H4 (cell line): Measurements from ENCODE around the gene CD46. TPM values are rescaled to one million over a fixed set of nuclear protein-coding genes. Genes with fewer than 3 reads are reported as not detected.
"Not testable (repeated sequence)": the region's sequence is repeated elsewhere in the genome, so short reads cannot be mapped to it uniquely, and the experiment has no call there.

Experiments
- DNase-seq: peaks from one replicate; pipeline ENCODE4 v3.0.0-alpha.2; 2015; ENCODE audit warnings: low spot score
- total RNA-seq: library from RNA; depleted of rRNA; stranded (reverse); fragments of >200 nt; shearing (Covaris generic); gene quantifications from 2 replicates; pipeline ENCODE4 v1.2.3, GENCODE V29; 2014

Gene CD46
- total RNA-seq, 1 experiment from 2014 or later: 55.6 TPM

DNA sequence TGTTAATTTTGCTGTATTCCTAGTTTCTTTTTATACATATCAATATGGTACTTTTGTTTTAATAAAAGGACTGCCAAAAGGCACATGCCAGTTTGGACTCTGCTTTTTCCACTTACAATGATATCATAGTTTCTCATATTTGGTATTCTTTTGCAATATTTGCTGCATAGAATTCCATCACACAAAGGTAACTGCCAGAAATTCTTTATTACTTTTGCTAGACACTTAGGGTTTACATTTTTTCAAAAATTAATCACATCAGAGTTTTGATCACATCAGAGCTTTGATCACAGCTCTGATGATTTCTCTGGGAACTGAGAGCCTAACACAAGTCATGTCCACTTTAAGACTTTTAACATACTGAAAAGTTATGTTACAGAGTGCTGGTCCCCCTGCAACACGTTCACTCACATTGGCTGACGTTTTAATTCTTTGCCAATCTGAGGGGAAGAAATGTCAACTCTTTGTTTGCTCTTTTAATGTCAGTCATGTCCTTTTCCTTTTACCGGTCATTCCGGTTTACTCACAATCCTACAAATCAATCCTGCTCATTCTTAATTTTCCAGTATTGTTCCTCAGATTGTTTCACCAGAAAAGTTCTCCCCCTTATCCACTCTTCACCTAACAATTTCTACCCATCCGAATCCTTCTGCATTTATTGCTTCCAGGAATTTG, 1.1 kb upstream of the CD46 start:
- no peak for DNase-seq

- not testable (repeated sequence) for DNase-seq
Observed at GRCh38 chr1:207751463-207751789, 428 bp upstream of the CD46 start.

DNA sequence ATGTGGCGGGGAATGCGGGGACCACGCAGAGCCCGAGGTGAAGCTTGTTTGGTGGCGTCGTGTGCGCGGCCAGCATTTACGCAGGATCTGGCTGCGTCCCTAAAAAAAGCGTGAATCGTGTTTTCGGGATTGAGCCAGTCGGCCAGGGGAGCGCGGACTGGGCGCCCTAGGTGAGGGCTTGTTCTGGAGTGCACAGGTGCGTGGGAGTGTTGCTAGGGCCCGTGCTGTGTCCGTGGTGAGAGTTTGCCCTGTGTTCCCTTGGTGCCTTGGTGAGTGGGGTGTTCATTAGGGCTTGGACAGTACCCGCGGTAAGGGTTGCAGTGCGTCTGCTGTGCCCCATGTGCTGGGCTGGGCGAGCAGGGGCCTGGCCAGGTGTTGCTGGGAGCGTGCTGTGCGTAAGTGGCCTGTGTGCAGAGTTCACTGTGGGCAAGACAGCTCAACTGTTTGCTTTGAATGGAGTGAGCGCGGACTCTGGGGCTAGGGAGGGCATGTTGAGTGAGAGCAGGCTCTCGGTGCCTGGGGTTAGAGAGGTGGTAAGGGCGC, 673 bp downstream of the CD46 start:
- DNase-seq: peak; percentile 13

GRCh38 chr1:207753611-207754010, 1.8 kb downstream of the CD46 start:
- no peak for DNase-seq

- no peak for DNase-seq
Observed at GRCh38 chr1:207754011-207754410, 2.2 kb downstream of the CD46 start.

- DNase-seq: no peak
Observed at GRCh38 chr1:207754974-207755700, 3.3 kb downstream of the CD46 start.

DNA sequence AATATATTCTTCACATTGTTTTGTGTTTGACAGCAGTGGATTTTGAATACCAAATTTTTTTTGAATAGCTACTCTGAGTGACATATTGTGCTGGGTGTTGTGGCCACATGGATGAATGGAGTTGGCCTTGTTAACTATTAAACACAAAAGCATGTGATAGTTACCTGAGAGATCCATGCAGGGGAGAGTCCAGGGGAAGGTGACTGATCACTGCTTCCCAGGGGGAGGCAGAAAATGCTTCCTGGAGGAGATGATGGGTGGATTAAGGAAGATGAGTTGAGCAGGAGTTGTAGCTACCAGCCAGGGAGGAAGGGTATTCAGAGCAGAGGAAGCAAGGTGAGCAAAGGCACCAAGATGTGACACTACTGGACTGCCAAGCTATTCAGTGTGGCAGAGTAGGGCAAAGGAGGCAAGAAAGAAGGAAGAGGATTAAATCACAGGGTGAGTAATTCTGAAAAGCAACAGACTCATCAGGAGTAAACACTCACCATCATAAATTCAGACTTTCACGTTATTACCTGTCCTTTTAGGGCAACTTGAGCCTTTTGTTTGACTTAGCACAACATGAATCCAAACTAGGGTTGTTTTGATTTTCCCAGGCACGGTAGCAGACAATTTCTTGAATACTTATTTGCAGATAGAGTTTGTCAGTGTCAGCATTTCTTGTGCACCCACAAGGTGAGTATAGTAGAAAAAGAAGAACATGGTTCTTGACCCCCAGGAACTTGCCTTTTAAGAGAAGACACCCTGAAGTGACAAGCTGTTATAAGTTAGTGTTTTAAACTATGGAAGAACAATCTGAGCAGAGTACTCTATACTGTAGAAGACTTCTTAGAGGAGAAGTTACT, 4.2 kb downstream of the CD46 start:
- DNase-seq: no peak

GRCh38 chr1:207762622-207763021, 10.8 kb downstream of the CD46 start:
- no peak for DNase-seq

DNA sequence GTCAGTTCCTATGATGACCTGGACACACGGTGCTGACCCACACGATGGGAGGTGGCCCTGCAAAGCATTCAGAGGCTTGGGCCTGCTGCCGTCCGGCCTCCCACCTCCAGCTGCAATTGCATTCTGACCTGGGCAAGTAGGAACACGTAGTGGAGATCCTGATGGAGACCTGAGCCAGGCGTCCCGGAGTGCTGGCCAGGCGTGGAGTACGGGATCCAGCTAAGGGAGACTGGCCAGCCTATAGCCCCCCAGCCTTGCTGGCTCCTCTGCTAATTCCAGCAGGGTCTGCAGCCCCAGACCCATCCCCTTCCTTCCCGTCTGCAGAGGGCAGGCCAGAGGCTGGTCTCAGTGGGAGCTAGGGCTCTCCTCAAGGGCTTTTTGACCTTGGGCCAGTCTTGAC, 11.2 kb downstream of the CD46 start:
- no peak for DNase-seq

DNA sequence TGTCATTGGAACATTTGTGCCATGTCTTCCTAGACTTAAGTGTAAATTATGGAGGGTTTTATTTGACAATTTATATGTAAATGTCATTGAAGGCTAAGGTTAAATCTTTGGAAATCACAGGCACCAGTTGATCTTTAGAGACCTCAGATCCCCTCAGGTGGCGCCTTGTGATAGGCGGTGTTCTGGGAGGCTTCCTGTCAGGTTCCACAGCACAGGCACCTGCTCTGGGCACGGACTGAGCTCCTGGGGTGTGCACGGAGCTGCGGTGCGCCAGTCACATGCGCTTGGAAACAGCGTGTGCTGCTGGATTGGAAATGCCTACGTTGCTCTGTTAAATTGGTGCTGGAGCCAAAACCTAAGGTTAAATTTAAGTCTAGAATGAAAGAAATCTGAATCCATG, 12.1 kb downstream of the CD46 start:
- DNase-seq: no peak

GRCh38 chr1:207766569-207766968, 14.7 kb downstream of the CD46 start:
- no peak for DNase-seq

- DNase-seq: not testable (repeated sequence)
Observed at GRCh38 chr1:207770514-207770913, 18.7 kb downstream of the CD46 start.

DNA sequence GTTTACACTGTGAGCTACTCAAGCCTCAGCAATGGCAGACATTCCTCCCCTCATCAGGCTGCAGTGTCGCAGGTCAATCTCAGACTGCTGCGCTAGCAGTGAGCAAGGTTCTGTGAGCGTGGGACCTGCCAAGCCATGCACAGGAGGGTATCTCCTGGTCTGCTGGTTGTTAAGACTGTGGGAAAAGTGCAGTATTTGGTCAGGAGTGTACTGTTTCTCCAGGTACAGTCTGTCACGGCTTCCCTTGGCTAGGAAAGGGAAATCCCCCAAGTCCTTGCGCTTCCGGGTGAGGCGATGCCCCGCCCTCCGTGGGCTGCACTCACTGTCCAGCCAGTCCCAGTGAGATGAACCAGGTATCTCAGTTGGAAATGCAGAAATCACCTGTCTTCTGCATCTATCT, 24.2 kb downstream of the CD46 start:
- DNase-seq: not testable (repeated sequence)

DNA sequence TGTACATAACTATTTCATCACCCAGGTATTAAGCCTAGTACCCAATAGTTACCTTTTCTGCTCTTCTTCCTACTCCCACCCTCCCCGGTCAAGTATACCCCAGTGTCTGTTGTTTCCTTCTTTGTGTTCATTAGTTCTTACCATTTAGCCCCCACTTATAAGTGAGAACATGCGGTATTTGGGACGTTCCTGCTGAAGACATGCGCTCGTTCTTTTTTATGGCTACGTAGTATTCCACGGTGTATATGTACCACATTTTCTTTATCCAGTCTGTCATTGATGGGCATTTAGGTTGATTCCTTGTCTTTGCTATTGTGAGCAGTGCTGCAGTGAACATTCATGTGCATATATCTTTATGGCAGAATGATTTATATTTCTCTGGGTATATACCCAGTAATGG, 25.6 kb downstream of the CD46 start:
- DNase-seq: not testable (repeated sequence)

- DNase-seq: no peak
Observed at GRCh38 chr1:207779008-207779407, 27.2 kb downstream of the CD46 start.

DNA sequence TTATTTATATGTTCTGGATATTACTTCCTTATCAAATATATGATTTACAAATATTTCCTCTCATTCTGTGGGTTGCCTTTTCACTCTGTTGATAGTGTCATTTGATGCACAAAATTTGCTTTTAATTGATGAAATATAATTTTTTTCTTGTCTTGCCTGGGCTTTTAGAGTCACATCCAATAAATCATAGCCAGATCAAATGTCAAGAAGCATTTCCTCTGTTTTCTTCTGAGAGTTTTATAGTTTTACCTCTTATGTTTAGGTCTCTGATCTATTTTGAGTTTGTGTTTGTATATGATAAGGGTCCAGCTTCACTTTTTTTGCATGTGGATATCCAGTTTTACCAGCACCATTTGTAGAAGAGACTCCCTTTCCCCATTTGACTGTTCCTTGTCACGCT, 29.5 kb downstream of the CD46 start:
- no peak for DNase-seq

DNA sequence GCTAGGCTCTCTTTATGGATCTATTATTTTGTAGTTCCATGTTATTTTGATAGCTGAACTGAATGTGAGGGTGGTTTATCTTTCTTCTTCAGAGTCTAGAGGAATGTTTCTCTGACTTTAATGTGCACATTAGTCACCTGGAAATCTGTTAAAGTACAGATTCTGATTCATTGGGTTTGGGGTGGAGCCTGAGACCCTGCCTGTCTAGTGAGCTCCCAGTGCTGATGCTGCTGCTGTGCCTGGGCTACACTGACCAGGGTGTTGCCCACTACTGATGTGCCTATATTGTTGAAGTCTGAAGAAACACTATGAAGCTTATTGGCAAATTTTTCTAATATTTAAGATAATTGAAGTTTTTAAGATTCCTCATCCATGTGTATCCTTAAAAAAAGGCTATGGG, 35.9 kb downstream of the CD46 start:
- no peak for DNase-seq

GRCh38 chr1:207789386-207789785, 37.5 kb downstream of the CD46 start:
- no peak for DNase-seq

DNA sequence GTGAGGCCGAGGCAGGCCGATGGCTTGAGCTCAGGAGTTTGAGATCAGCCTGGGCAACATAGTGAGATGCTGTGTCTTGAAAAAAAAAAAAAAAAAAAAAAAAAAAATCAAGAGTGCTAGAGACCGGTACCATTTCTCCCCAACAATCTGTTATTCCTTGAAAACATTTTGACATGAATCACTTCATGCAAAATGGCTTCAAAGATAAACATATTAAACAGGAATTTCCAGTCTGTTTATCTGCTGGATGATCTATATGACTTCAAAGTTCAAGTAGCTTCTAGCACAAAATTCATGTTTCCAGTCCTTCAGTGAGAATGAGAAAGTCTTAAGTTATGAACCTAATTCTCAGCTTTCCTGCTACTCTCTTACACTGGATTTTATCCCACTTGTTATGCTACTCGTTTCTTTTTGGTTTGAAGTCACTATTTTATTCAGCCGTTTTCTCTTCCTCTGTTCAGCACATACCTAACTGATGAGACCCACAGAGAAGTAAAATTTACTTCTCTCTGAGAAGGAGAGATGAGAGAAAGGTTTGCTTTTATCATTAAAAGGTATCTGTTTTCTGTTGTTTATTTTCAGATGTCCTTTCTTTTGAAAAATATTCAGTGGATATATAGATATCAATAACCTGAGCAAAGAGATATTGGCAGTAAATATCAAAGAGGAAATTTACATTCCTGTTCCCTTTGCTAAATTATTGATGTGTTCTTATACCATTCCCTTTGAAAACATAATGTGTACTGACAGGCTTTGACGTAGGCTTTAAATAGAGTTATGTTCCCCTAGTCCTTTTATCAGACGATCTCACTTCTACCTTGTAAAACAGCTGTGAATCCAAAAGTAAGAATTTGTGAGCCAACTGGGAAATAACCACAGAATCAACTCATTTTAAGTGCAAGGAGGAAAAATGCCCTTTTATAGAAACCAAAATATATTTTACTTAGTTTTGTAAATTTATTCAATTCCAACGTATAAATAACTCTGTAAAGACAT, 38.2 kb downstream of the CD46 start:
- no peak for DNase-seq

DNA sequence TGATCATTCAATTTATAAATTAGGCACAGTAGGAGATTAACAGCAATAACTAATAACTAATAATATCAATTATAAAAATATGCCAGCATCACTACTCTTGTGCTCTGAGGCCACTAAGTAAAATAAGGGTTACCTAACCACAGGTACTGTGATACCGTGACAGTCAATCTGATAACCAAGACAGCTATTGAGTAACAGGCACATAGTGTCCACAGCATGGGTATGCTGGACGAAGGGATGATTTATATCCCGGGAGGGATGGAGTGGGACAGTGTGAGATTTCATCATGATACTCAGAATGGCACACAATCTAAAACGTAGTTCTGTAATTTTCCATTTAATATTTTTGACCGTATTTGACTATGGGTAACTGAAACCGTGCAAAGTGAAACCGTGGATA, 39.4 kb downstream of the CD46 start:
- no peak for DNase-seq

GRCh38 chr1:207793327-207793726, 41.5 kb downstream of the CD46 start:
- no peak for DNase-seq
